Kidney epithelial cell (primary cell): ENCODE results near the gene TEAD4. TPM values are rescaled to one million over a fixed set of nuclear protein-coding genes. Genes with fewer than 3 reads are reported as not detected.
A peak's percentile ranks its signal among the peaks of the same experiment; 100 is the strongest.

Source experiments
- DNase-seq: peaks from one replicate; pipeline ENCODE4 v3.0.0-alpha.2; 2010; ENCODE audit warnings: low read depth
- H3K27me3 ChIP-seq: 2 replicates; pipeline ENCODE4 v1.6.0; 2011; ENCODE audit warnings: low read length; ENCODE audit not compliant: control insufficient read depth, insufficient read depth
- H3K36me3 ChIP-seq: 2 replicates; pipeline ENCODE4 v1.5.1; 2011; ENCODE audit warnings: low read length; ENCODE audit not compliant: control insufficient read depth, insufficient read depth
- H3K4me3 ChIP-seq: 2 replicates; pipeline ENCODE4 v1.5.1; 2011; ENCODE audit warnings: low read depth, mild to moderate bottlenecking, control low read depth, low read length
- total RNA-seq: library from RNA; depleted of rRNA; stranded (reverse); fragments of >200 nt; gene quantifications from 2 replicates; pipeline ENCODE4 v1.2.3, GENCODE V29; 2015
- TF ChIP-seq, protein P1 (sequence below): IDR thresholded peaks from 2 replicates; pipeline ENCODE4 v1.5.1; 2011; ENCODE audit warnings: mild to moderate bottlenecking, moderate library complexity, low read length, control low read depth, inconsistent platforms; ENCODE audit not compliant: insufficient read depth, poor library complexity, severe bottlenecking

The TEAD4 gene
- total RNA-seq, 1 donor from 2014 or later: 38.6 TPM

DNA sequence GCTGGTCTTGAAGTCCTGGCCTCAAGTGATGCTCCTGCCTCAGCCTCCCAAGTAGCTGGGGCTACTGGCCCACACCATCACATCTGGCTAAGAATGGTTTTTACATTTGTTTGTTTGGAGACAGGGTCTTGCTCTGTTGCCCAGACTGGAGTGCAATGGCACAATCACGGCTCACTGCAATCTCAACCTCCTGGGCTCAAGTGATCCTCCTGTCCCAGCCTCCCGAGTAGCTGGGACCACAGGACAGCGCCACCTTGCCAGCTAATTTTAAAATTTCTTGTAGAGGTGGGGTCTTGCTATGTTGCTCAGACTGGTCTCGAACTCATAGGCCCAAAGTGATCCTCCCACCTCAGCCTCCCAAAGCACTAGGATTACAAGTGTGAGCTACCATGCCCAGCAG, 89.3 kb downstream of the TEAD4 start:
- H3K4me3 ChIP-seq: no peak overlapping the region
- no peaks in the 10 kb centered on the region for H3K36me3 ChIP-seq
- DNase-seq: no peak
- no peaks in the 10 kb centered on the region for H3K27me3 ChIP-seq
- TF ChIP-seq, protein P1, sequence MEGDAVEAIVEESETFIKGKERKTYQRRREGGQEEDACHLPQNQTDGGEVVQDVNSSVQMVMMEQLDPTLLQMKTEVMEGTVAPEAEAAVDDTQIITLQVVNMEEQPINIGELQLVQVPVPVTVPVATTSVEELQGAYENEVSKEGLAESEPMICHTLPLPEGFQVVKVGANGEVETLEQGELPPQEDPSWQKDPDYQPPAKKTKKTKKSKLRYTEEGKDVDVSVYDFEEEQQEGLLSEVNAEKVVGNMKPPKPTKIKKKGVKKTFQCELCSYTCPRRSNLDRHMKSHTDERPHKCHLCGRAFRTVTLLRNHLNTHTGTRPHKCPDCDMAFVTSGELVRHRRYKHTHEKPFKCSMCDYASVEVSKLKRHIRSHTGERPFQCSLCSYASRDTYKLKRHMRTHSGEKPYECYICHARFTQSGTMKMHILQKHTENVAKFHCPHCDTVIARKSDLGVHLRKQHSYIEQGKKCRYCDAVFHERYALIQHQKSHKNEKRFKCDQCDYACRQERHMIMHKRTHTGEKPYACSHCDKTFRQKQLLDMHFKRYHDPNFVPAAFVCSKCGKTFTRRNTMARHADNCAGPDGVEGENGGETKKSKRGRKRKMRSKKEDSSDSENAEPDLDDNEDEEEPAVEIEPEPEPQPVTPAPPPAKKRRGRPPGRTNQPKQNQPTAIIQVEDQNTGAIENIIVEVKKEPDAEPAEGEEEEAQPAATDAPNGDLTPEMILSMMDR: no peak

DNA sequence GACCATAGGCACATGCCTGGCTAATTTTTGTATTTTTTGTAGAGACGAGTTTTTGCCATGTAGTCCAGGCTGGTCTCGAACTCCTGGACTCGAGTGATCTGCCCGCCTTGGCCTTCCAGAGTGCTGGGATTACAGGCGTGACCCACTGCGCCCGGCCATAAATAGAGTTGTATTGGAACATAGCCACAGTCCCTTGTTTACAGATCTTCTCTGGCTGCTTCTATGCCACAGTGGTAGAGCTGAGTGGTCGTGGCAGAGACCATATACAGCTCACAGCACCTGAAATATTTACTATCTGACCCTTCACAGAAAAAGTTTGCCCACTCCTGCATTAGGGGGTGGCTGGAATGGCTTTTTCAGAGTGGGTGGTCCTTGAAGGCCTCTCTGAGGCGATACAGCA, 90.0 kb downstream of the TEAD4 start:
- TF ChIP-seq, protein P1: no peak
- Histone ChIP-seq H3K27me3 (no peaks in the 10 kb centered on the region), H3K4me3 (no peak overlapping the region), H3K36me3 (no peaks in the 10 kb centered on the region)
- DNase-seq: no peak

DNA sequence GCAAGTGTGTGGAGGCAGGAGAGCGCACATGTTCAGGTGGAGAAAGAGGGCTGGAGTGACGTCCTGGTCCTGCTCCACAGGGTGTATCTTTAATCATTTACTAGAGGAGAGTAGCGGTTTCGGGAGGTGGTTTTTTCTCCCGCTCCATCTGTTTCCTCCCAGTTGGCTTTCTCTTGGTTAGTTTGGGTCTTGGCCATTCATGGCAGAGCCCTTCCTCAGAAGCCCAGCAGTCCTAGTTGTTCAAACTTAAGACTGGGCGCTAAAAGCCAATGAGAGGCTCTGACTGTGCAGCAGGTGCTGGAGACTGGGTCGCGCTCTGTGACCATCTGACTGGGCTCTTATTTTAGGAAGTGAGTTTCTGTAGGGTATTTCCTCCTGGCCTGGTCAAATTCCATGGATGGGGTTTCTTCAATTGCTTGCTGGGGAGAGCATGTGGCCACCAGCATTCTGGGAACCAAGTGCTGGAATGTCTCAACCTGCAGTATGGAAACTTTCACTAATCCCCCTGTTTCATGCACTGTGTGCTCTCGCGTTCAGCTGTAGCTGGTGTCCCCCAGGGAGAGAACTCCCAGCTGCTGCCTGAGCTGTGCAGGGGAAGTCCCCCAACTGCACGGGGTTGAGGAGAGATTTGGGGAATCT, 90.5 kb downstream of the TEAD4 start:
- DNase-seq: peak; percentile 16
- TF ChIP-seq, protein P1: no peak
- Histone ChIP-seq H3K36me3 (no peaks in the 10 kb centered on the region), H3K4me3 (no peak overlapping the region), H3K27me3 (no peaks in the 10 kb centered on the region)

DNA sequence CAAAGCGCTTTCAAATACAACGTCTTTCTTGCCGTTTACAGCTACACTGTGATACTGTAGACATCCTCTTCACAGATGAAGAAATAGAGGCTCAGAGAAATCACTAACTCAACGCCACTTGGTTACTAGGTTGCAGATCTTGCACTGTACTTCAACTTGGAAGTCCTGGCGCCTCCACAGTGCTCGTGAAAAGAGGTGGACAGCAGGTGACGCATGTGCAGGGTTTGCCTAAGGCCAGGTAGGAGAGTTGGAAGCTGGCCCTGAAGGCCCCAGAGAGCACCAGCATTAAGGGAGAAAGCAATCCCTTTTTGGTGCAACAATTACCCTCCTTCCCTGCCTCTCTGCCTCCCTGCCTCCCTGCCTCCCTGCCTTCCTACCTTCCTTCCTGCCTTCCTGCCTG, 95.2 kb downstream of the TEAD4 start:
- no peak overlapping the region for H3K4me3 ChIP-seq
- TF ChIP-seq, protein P1: no peak
- no peaks in the 10 kb centered on the region for H3K36me3 ChIP-seq
- DNase-seq: no peak
- H3K27me3 ChIP-seq: no peaks in the 10 kb centered on the region

DNA sequence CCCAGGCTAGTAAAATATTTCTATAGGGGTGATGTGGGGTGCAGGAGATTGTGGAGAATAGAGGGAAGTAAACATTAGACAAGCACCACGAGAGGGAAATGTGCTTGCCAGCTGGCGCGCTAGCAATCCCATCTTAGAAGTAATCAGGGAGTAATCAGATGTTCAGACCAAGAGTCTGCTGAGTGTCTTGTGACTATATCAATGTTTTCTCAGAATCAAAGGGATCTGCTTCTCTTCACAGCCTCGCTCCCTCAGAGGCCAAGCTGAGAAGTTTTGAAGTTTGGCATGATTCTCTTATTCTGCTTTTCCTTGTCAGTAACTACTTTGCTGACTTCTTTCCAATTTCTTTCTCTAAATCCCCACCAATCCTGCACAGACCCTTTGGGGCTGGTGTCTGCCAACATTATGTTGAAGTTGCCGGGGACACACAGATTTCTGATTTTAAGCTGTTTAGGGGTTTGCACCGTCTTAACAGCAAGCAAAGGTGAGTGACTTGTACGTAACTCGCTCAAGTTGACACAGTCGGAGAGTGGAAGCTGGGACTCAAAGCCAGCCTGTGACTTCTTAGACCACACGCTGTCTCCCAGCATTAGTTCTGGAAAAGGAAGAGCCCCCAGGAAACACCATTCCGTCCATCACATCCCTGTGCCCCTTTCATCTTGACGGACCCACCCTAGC, 96.0 kb downstream of the TEAD4 start:
- Histone ChIP-seq H3K27me3 (no peaks in the 10 kb centered on the region), H3K36me3 (no peaks in the 10 kb centered on the region), H3K4me3 (no peak overlapping the region)
- TF ChIP-seq, protein P1: no peak
- DNase-seq: no peak
